Measurements from ENCODE around the gene TAF1B.

- no peak for TF ChIP-seq POLR2AphosphoS5 (IDR thresholded peaks at IDR 0.05; ENCODE audit: low read depth, low read length)
- TF ChIP-seq, protein P1, sequence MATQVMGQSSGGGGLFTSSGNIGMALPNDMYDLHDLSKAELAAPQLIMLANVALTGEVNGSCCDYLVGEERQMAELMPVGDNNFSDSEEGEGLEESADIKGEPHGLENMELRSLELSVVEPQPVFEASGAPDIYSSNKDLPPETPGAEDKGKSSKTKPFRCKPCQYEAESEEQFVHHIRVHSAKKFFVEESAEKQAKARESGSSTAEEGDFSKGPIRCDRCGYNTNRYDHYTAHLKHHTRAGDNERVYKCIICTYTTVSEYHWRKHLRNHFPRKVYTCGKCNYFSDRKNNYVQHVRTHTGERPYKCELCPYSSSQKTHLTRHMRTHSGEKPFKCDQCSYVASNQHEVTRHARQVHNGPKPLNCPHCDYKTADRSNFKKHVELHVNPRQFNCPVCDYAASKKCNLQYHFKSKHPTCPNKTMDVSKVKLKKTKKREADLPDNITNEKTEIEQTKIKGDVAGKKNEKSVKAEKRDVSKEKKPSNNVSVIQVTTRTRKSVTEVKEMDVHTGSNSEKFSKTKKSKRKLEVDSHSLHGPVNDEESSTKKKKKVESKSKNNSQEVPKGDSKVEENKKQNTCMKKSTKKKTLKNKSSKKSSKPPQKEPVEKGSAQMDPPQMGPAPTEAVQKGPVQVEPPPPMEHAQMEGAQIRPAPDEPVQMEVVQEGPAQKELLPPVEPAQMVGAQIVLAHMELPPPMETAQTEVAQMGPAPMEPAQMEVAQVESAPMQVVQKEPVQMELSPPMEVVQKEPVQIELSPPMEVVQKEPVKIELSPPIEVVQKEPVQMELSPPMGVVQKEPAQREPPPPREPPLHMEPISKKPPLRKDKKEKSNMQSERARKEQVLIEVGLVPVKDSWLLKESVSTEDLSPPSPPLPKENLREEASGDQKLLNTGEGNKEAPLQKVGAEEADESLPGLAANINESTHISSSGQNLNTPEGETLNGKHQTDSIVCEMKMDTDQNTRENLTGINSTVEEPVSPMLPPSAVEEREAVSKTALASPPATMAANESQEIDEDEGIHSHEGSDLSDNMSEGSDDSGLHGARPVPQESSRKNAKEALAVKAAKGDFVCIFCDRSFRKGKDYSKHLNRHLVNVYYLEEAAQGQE (IDR thresholded peaks at IDR 0.05; ENCODE audit: insufficient read depth in 1 of 2, low read depth in 2 of 2, low read length in 1 of 2), result no peak
Observed at GRCh38 chr2:9858730-9859068, 15.4 kb downstream of the TAF1B start.
